Activated CD4-positive, alpha-beta T cell treated with anti-CD3 and anti-CD28 coated beads, Interleukin-2, amount 50 U/mL, for 48 hours (primary cell): ENCODE data around the gene MEX3A.
"Not testable (repeated sequence)": the region's sequence is repeated elsewhere in the genome, so short reads cannot be mapped to it uniquely, and the experiment has no call there.

ENCODE experiments used
- DNase-seq, 2 experiments: peaks; one replicate each; pipeline ENCODE4 v3.0.0-alpha.2; 2020

Gene MEX3A

GRCh38 chr1:156076609-156077429, 5.4 kb downstream of the MEX3A start:
- DNase-seq: no peak

DNA sequence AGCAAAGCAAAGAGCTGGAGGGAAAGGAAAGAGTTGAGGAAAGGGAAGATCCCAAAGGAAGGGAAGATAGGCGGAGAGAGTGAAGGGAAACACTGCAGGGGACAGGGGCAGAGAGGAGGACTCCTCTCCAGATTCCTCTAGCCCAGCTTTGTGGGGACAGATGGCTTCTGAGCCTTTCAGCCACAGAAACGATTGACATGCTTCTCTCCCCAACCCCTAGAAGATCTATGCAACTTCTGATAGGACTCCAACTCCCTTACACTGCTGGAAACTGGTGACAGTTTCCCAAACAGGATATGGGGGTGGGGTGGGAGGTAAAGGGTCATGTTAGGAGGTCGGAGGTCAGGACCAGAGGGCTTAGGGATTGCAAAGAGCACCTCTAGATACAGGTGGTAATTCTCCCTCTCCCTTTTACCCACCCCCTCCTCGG, 6.5 kb downstream of the MEX3A start:
- no peak for DNase-seq

DNA sequence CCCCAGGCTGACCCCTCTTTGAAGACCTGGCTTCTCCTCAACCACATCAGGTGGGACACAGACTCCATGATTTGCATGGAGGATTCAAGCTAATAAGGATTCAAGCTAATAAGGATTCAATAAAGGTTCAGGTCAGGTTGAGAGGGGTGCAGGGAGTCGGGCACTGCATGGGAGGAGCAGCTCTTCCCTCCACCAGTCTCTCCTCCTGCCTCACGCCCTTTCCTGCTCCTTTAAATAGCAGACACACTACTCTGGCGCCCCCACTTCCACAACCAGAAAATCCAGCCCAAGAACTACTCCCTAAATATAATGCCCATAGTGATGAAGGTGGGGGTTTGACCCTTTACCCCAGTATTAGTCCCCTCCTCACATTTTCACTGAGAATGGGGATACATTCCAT, 7.1 kb downstream of the MEX3A start:
- DNase-seq: no peak

GRCh38 chr1:156074661-156075060, 7.6 kb downstream of the MEX3A start:
- no peak for DNase-seq

GRCh38 chr1:156073740-156074139, 8.5 kb downstream of the MEX3A start:
- DNase-seq: no peak

DNA sequence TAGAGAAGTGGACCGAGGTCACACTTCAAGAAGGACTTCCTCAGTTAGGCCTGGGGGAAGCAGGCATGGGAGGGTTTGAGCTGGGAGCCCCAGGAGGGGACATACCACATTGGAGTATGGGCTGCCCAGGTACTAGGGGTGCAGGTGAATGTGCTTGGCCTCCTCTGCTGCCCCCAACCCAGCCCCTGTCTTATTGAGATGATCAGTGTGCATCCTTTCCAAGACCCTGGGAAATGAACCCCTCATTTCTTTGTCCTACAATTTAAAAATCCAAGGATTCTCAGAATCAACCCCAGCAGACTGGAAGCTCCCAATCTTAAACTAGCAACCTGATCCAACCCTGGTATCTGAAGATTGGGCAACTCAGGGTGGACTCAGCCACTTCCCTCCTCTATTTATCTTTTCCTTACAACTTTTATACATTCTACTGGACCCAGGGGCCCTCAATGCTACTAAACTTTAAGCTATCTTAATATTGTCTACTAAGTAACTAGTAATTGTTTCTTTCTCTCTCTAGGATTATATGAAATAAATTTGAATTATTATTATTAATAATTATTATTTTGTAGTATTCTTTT, 9.1 kb downstream of the MEX3A start:
- DNase-seq: no peak

DNA sequence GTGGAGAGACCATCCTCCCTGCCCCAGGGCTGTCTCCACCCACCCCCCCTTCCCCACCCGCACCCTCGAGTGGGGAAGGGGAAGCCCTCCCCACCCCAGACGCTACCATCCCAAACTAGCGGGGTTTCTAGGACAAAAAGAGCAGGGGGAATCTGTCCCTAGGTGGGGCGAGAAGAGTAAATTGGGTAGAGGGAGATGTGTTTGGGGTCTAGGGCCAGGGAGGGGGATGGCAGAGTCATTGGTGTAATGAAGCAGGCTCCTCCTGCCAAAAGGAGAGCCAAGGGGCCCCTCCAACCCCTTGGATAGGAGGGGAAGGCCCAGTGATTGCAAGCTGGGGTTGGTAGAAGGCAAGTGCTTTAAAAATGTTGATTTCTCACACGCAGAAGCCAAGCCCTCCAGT, 10.0 kb downstream of the MEX3A start:
- no peak for DNase-seq

- not testable (repeated sequence) for DNase-seq
These were observed 10.9 kb downstream of the MEX3A start for GRCh38 chr1:156071332-156071816.

DNA sequence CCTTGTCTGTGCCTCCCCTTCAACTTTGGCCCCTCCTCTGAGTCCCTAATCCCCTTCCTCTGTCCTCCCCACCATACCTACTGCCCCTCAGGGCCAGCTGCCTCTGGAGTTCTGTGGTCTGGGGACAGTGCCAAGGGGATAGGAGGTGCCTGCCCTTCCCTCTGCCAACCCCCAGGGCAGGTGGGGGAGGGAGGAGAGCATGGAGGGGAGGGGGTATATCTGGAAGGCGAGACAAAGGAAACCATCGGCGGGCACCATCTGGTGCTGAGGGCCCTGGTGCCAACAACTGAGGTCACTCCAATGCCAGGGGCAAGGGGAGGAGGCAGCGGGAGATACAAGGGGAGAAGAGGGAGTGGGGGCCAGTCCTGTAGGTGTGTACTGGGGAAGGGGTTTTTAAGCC, 11.7 kb downstream of the MEX3A start:
- no peak for DNase-seq

DNA sequence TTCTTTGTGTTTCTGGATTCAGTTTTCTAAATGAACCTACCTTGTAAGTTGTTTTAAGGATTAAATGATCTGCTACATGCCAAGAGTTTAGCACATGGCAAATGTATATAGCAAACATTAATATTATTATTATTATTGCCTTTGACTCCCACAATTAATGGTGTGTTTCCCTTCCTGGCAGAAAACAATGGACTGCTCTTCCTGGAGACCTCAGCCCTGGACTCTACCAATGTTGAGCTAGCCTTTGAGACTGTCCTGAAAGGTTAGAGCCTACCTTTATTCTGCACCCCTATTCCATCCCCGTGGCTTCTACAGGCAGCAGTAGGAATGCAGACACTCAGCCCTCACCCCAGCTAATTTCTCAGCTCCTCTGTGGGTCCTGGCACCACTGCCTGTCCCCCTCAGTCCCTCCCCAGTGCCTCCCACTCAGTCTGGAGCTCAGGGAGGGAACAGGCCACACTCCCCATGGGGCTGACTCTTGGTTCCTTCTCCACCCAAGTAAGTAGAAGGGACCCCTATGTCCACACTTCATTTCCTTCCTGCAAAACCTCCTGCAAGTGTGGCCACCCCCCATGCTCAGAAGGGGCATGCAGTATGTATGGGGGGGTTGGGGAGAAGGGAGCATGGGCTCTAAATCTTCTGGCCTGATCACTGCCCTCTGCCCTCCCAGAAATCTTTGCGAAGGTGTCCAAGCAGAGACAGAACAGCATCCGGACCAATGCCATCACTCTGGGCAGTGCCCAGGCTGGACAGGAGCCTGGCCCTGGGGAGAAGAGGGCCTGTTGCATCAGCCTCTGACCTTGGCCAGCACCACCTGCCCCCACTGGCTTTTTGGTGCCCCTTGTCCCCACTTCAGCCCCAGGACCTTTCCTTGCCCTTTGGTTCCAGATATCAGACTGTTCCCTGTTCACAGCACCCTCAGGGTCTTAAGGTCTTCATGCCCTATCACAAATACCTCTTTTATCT, 12.5 kb downstream of the MEX3A start:
- no peak for DNase-seq

DNA sequence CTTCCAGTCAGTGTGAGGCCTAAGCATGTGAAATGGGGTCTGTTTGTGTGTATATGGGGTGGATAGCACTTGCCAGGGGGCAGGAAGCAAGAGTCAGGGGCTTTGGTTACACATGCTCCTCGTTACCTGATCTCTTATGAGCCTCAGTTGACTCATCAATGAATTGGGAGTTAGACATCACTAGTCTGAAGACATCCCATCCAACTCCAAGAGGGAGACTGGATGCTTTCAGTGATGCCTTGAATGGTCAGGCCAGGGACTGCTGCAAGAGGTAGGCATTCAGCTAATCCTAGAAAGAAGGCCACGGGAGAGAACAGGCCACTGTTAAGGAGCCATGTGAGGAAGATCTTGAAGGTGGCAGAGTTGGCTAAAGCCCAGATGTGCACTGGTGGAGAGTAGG, 15.0 kb downstream of the MEX3A start:
- DNase-seq: no peak

- no peak for DNase-seq
These were observed 16.4 kb downstream of the MEX3A start for GRCh38 chr1:156065871-156066270.

DNA sequence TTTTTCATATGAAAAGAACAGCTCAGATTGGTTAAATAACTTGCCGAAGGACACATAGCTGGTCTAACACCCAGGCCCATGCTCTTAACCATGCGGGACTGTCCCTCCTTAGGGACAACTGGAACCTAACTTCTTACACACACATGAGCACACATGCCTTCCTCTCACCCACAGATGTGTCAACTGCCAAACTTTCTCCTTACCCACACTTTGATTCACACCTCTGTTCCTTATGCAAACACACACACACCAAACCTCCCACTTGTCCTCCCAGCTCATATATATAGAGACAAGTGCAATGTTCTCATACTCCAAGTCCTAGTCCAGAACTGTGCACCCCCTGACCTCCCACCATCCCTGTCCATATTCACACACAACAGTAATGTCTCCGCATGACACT, 17.1 kb downstream of the MEX3A start:
- no peak for DNase-seq

DNA sequence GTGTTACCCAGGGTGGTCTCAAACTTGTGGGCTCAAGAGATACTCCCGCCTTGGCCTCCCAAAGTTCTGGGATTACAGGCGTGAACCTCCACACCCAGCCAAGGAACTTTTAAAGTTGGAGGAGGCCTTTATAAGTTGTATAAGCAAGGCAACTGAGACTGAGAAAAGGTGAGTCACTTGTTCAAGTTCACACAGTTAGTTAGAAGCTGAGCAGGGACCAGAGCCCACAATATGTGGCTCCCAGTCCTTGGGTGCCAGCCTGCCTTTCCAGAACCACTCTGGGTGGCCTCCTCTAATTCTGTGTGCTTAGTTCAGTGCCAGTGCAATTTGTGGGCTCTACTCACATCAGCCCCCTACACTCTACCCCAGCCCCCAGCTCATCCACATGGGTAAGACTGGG, 17.6 kb downstream of the MEX3A start:
- peak in 1 of 2 experiments; percentile 9 for DNase-seq

DNA sequence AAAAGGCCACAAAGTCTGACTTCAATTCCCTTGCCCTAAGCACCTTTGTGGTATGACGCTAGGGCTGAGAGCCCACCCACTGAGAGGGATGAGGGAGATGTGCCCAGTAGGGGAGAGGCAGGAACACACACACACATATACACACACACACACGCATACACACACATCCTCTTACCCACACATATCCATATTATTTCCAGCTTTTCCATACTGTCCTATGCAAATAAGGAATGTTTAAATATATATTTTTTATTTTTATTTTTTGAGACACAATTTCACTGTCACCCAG, 18.3 kb downstream of the MEX3A start:
- DNase-seq: no peak

DNA sequence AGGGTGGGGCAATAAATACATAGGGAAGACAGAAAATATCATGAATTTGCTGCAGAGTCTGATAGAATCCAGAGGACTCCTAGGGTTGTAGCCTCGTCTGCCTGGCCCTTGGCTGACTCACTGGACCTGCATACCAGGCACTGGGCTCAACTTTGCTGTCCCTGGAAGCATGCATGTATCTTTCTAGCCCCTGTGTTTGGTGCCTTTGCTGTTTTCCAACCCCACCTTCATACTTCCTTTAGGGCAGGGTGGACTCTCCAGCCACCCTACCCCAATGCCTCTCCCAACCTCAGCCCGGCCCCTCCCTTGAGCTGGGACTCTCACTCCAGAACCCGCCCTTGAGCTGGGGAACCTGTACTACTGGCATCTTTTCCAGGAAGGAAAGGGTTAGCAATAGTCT, 20.1 kb downstream of the MEX3A start:
- no peak for DNase-seq

DNA sequence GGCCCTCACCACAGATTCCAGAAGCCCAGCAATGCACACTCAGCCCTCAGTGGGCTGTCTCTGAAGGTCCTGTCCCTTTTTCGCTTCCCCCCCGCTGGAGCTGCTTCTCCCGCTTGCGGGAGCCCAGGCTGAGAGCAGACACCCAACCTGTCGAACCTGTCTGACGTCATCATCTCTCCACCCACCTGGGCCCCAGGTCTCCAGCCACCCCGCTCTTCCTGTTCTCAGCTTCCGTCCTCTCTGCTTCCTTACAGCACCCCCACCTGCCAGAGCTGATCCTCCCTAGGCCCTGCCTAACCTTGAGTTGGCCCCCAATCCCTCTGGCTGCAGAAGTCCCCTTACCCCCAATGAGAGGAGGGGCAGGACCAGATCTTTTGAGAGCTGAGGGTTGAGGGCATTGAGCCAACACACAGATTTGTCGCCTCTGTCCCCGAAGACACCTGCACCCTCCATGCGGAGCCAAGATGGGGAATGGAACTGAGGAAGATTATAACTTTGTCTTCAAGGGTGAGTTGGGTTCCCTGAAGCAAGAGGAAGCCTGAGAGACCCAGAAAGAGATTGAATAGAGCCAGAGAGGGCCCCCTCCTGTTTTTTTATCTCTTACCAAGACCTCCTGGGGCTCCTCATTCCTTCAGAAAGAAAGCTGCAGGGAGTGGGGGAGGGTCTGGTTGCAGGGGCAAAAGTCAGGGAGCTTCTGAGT, 21.2 kb downstream of the MEX3A start, which contains the start of gene RAB25:
TSS of gene RAB25 (plus strand) at position 224 of the 700 bp plus-strand sequence. CDS start at position 465, 241 bp downstream.
- DNase-seq: no peak

GRCh38 chr1:156056326-156056849, 25.9 kb downstream of the MEX3A start:
- DNase-seq: no peak

DNA sequence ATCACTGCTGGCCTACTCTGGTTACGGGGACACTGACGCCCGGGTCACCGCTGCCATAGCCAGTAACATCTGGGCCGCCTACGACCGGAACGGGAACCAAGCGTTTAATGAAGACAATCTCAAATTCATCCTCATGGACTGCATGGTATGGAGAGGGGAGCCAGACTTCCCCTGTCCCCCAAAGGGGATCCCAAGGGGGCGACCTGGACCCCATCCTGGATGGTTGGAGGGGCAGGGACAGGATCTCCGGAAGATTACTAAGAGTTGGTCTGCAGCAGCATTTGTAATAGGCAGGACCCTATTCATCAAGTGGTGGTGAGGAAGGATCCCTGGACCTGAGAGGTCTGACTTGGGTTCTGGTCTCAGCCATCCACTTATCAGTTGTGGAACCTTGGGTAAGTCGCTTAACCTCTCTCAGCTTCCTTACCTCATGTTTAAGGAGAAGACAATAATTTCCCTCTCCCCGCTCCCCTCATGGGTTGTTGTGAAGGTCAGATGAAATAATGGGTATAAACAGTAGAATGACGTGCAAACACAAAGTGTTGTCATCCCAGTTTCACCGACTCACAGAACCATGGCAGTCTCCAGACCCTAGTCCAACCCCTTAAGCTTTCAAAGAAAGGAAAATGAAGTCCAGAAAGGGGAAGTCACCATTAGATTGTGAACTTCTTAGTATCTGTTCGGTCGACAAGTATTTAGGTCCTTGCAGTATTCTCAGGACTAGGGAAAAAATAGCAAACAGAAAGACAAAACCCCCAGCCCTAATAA, 26.8 kb downstream of the MEX3A start:
- DNase-seq: no peak

DNA sequence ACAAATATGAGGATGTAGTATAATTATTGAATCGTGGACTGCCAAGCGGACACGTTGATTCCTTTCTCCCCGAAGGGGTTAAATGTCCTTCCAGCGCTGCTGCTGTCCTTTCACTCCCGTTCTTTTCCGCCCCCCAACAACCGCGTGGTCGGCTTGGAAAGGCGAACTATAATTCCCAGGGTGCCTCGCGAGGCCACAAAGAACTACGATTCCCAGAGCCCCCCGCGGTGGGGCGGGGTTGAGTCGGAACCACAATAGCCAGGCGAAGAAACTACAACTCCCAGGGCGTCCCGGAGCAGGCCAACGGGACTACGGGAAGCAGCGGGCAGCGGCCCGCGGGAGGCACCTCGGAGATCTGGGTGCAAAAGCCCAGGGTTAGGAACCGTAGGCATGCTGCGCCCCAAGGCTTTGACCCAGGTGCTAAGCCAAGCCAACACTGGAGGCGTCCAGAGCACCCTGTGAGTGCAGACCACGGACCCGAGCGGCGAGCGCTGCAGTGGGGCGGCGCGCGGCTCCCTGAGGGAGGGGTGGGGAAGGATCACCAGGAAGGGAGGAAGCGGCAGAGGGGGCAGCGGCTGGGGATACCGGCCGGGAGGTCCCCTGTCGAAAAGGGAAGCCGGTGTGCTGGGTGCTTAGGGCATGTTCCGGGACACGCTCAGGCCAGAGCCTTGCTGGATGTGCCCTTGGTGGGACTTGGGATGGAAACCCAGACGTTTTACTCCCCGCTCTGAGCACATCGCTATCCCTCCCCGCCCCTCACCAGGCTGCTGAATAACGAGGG, 27.6 kb downstream of the MEX3A start, which contains the start of gene LAMTOR2:
TSS of gene LAMTOR2 (plus strand) at position 283 of the 781 bp plus-strand sequence. CDS start at position 391, 108 bp downstream.
- DNase-seq: peak; percentile 98
